BLaER1 (cell line): ENCODE measurements around the gene ACAD8.

ENCODE experiments used
- H3K27ac ChIP-seq: shearing (Covaris generic); formaldehyde crosslinking; 2 replicates; pipeline ENCODE4 v1.8.1; 2022
- H3K27me3 ChIP-seq: shearing (Covaris generic); formaldehyde crosslinking; 2 replicates; pipeline ENCODE4 v1.8.1; 2022
- H3K36me3 ChIP-seq: shearing (Covaris generic); formaldehyde crosslinking; 2 replicates; pipeline ENCODE4 v1.8.1; 2022
- H3K4me1 ChIP-seq: shearing (Covaris generic); formaldehyde crosslinking; 2 replicates; pipeline ENCODE4 v1.8.1; 2022
- H3K4me2 ChIP-seq: shearing (Covaris generic); formaldehyde crosslinking; 2 replicates; pipeline ENCODE4 v1.8.1; 2022
- H3K4me3 ChIP-seq: shearing (Covaris generic); formaldehyde crosslinking; 2 replicates; pipeline ENCODE4 v1.8.1; 2022
- H3K9ac ChIP-seq: shearing (Covaris generic); formaldehyde crosslinking; 2 replicates; pipeline ENCODE4 v1.8.1; 2022
- H3K9me3 ChIP-seq: shearing (Covaris generic); formaldehyde crosslinking; 2 replicates; pipeline ENCODE4 v1.8.1; 2022
- H4K20me1 ChIP-seq: shearing (Covaris generic); formaldehyde crosslinking; 2 replicates; pipeline ENCODE4 v1.8.1; 2022
- Cebpa-rat ChIP-seq: shearing (Covaris generic); IDR thresholded peaks from 2 replicates; pipeline ENCODE4 v1.8.1; 2022

ACAD8 gene

GRCh38 chr11:134236834-134237556, 16.4 kb upstream of the ACAD8 start:
- H4K20me1 ChIP-seq, result peaks cover 87% of the 10 kb centered on the region
- H3K9ac ChIP-seq, result no peak overlapping the region
- peaks cover 73% of the 10 kb centered on the region for H3K4me1 ChIP-seq
- H3K27ac ChIP-seq, result no peak overlapping the region
- no peak for TF ChIP-seq Cebpa-rat
- peaks cover 6% of the 10 kb centered on the region; the same call in 1 of the 2 replicates for H3K27me3 ChIP-seq
- no peak overlapping the region for H3K4me3 ChIP-seq
- peak overlapping the region; percentile 33 for H3K4me2 ChIP-seq
- no peaks in the 10 kb centered on the region for H3K9me3 ChIP-seq
- peaks cover 67% of the 10 kb centered on the region for H3K36me3 ChIP-seq

GRCh38 chr11:134237557-134237922, 15.8 kb upstream of the ACAD8 start:
- no peak for TF ChIP-seq Cebpa-rat
- Histone ChIP-seq H3K4me3 (no peak overlapping the region), H4K20me1 (peaks cover 87% of the 10 kb centered on the region), H3K36me3 (peaks cover 67% of the 10 kb centered on the region), H3K27ac (no peak overlapping the region), H3K4me1 (peaks cover 73% of the 10 kb centered on the region), H3K4me2 (peak overlapping the region; percentile 33), H3K9ac (no peak overlapping the region), H3K9me3 (no peaks in the 10 kb centered on the region), H3K27me3 (peaks cover 6% of the 10 kb centered on the region; the same call in 1 of the 2 replicates)

GRCh38 chr11:134238956-134239355, 14.4 kb upstream of the ACAD8 start:
- Histone ChIP-seq H3K4me3 (no peak overlapping the region), H3K27me3 (peaks cover 6% of the 10 kb centered on the region; the same call in 1 of the 2 replicates), H3K36me3 (peaks cover 77% of the 10 kb centered on the region), H3K4me1 (peaks cover 73% of the 10 kb centered on the region), H3K4me2 (no peak overlapping the region), H3K9ac (no peak overlapping the region), H4K20me1 (peaks cover 83% of the 10 kb centered on the region), H3K9me3 (no peaks in the 10 kb centered on the region), H3K27ac (no peak overlapping the region)
- TF ChIP-seq Cebpa-rat, result no peak

GRCh38 chr11:134240592-134240991, 12.8 kb upstream of the ACAD8 start:
- no peak overlapping the region for H3K4me3 ChIP-seq

GRCh38 chr11:134242376-134242775, 11.0 kb upstream of the ACAD8 start:
- Histone ChIP-seq H4K20me1 (peaks cover 56% of the 10 kb centered on the region), H3K9me3 (no peaks in the 10 kb centered on the region), H3K36me3 (peaks cover 81% of the 10 kb centered on the region), H3K4me3 (no peak overlapping the region), H3K4me2 (peak overlapping the region; percentile 79), H3K27ac (no peak overlapping the region), H3K27me3 (peaks cover 6% of the 10 kb centered on the region; the same call in 1 of the 2 replicates), H3K9ac (no peak overlapping the region), H3K4me1 (peaks cover 64% of the 10 kb centered on the region)
- no peak for TF ChIP-seq Cebpa-rat

More at GRCh38 chr11:134240592-134240991, 12.8 kb upstream of the ACAD8 start:
- no peak for TF ChIP-seq Cebpa-rat
- peaks cover 6% of the 10 kb centered on the region; the same call in 1 of the 2 replicates for H3K27me3 ChIP-seq
- H3K4me1 ChIP-seq, result peaks cover 68% of the 10 kb centered on the region
- H3K9ac ChIP-seq, result no peak overlapping the region
- H4K20me1 ChIP-seq, result peaks cover 71% of the 10 kb centered on the region
- H3K4me2 ChIP-seq, result no peak overlapping the region
- no peak overlapping the region for H3K27ac ChIP-seq
- no peaks in the 10 kb centered on the region for H3K9me3 ChIP-seq
- peaks cover 79% of the 10 kb centered on the region for H3K36me3 ChIP-seq

GRCh38 chr11:134243913-134244312, 9.5 kb upstream of the ACAD8 start:
- Histone ChIP-seq H3K27ac (no peak overlapping the region), H3K4me2 (peak overlapping the region; percentile 79), H3K27me3 (peaks cover 6% of the 10 kb centered on the region; the same call in 1 of the 2 replicates), H3K9ac (no peak overlapping the region), H3K4me3 (no peak overlapping the region), H3K4me1 (peaks cover 48% of the 10 kb centered on the region), H3K36me3 (peaks cover 83% of the 10 kb centered on the region), H4K20me1 (peaks cover 45% of the 10 kb centered on the region), H3K9me3 (no peaks in the 10 kb centered on the region)
- TF ChIP-seq Cebpa-rat, result no peak

- H4K20me1 ChIP-seq, result peaks cover 38% of the 10 kb centered on the region
- no peak for TF ChIP-seq Cebpa-rat
- no peak overlapping the region for H3K4me3 ChIP-seq
- H3K9ac ChIP-seq, result no peak overlapping the region
- H3K27me3 ChIP-seq, result peaks cover 6% of the 10 kb centered on the region; the same call in 1 of the 2 replicates
- peaks cover 83% of the 10 kb centered on the region for H3K36me3 ChIP-seq
- H3K27ac ChIP-seq, result no peak overlapping the region
- peaks cover 41% of the 10 kb centered on the region for H3K4me1 ChIP-seq
- H3K4me2 ChIP-seq, result peak overlapping the region; percentile 79; the same call in 1 of the 2 replicates
- H3K9me3 ChIP-seq, result no peaks in the 10 kb centered on the region
These were observed 8.8 kb upstream of the ACAD8 start for GRCh38 chr11:134244593-134244992.

- no peaks in the 10 kb centered on the region for H3K9me3 ChIP-seq
- no peak overlapping the region for H3K4me3 ChIP-seq
- peaks cover 6% of the 10 kb centered on the region; the same call in 1 of the 2 replicates for H3K27me3 ChIP-seq
- H3K4me1 ChIP-seq, result peaks cover 36% of the 10 kb centered on the region
- peaks cover 30% of the 10 kb centered on the region for H4K20me1 ChIP-seq
- no peak for TF ChIP-seq Cebpa-rat
- H3K4me2 ChIP-seq, result no peak overlapping the region
- no peak overlapping the region for H3K27ac ChIP-seq
- peaks cover 83% of the 10 kb centered on the region for H3K36me3 ChIP-seq
- no peak overlapping the region for H3K9ac ChIP-seq
These were observed 7.9 kb upstream of the ACAD8 start for GRCh38 chr11:134245434-134245833.

GRCh38 chr11:134246100-134246499, 7.3 kb upstream of the ACAD8 start:
- H3K4me3 ChIP-seq, result no peak overlapping the region
- H4K20me1 ChIP-seq, result peaks cover 26% of the 10 kb centered on the region
- H3K9me3 ChIP-seq, result no peaks in the 10 kb centered on the region
- no peak for TF ChIP-seq Cebpa-rat
- peaks cover 86% of the 10 kb centered on the region for H3K36me3 ChIP-seq
- H3K4me2 ChIP-seq, result no peak overlapping the region
- H3K27ac ChIP-seq, result no peak overlapping the region
- H3K9ac ChIP-seq, result no peak overlapping the region
- peaks cover 5% of the 10 kb centered on the region; the same call in 1 of the 2 replicates for H3K27me3 ChIP-seq
- peaks cover 35% of the 10 kb centered on the region for H3K4me1 ChIP-seq

GRCh38 chr11:134246678-134247077, 6.7 kb upstream of the ACAD8 start:
- H3K36me3 ChIP-seq, result peaks cover 82% of the 10 kb centered on the region
- H3K4me2 ChIP-seq, result no peak overlapping the region
- no peaks in the 10 kb centered on the region for H3K27me3 ChIP-seq
- TF ChIP-seq Cebpa-rat, result no peak
- H3K4me3 ChIP-seq, result no peak overlapping the region
- H3K9ac ChIP-seq, result no peak overlapping the region
- H3K9me3 ChIP-seq, result no peaks in the 10 kb centered on the region
- H3K27ac ChIP-seq, result no peak overlapping the region
- peaks cover 32% of the 10 kb centered on the region for H3K4me1 ChIP-seq
- peaks cover 21% of the 10 kb centered on the region; the same call in 1 of the 2 replicates for H4K20me1 ChIP-seq
